ENCODE data around the gene PLSCR5. TPM values are rescaled to one million over a fixed set of nuclear protein-coding genes. Genes with fewer than 3 reads are reported as not detected.

PLSCR5 gene
- total RNA-seq, 1 experiment from 2014 or later: not detected

DNA sequence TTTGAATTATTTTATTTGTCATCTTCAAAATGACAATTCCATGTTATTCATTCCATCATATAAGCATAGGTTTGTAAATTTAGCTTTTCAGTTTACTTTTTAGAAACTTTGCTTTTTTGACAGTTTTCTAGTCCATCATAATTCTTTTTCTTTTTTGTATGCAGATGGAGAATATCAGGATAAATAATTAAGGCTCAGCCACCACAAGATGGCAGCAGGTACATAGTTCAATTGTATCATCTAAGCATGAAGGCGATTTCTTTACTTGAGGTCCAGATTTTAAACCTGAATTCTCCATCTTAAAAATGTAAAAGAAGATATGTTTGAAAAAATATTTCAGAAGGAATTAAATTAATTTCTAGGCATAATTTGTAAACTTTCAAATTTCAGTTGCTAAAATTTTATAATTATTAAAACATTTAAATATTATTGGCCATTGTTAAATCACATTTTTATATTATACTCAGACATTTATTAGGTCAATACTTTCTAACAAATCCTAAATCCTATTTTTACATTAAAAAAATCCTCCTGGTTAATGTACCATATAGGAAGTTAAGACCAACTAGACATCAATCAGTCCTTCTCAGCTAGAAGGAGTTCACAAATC, 15.1 kb downstream of the PLSCR5 start:
- peak; percentile 58 for DNase-seq (ENCODE audit: low read depth)

DNA sequence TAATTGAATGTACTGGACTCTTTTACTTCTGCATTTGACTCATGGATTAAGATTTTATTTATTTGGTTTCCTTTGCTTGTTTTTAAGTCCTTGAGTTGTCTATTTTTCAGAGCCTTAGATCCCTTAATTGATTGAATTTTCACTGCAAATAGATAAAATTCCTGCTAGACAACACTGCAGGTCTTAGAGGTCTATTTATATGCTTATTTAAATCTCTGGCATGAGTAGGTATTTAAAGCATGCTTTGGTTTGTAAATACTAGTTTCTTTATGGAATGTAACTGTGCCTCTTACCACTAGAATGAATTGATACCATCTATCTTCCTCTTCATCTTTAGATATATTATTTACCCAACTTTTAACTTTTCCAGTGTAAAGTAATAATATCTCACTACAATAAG, 20.0 kb downstream of the PLSCR5 start:
- no peak for DNase-seq (ENCODE audit: low read depth)

DNA sequence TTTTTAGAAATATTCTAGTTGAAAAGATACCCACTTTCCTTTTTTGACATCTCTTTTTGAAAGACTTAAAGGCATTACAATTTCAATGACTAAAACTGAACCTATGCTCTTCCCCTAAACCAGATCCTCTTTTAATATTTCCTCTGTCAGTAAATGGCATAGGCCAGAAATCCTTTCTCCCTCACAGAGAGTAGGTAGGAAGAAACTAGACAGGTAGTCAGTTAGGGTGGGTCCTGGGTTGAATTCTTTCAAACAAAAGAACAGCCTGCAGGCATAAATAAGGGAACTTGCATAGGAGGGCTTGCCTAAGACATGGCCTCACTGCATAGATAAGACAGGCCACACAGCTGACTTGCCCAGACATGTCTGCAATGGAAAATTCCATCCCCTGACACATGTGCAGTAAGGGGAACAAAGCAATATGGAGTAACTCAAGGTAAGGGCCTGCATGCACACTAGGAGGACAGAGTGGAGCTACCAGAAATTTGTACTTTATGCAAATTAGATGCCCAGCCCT, 23.1 kb downstream of the PLSCR5 start:
- no peak for DNase-seq (ENCODE audit: low read depth)

DNA sequence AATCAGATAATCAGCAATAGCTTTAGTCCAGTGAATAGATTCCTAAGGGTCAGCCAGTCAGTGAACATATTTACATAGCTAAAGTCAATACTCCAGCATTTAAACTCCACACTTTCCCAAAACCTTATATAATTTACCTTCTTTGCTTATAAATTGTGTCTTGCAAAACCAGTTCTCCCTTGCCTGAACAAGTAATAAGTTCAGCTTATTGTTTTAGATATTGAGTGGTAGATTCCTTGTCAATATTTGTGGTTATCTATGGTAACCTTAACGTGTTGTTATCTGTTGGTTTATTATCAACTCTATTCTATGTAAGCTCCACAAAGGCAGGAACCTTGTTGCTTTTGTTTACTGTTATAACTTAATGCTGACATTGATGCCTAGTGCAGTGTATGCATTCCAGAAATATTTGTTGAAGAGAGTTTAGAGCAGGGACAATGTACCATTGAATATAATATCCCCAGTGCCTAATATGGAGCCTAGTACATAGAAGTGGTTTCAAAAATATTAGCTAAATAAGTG, 24.0 kb downstream of the PLSCR5 start:
- no peak for DNase-seq (ENCODE audit: low read depth)

DNA sequence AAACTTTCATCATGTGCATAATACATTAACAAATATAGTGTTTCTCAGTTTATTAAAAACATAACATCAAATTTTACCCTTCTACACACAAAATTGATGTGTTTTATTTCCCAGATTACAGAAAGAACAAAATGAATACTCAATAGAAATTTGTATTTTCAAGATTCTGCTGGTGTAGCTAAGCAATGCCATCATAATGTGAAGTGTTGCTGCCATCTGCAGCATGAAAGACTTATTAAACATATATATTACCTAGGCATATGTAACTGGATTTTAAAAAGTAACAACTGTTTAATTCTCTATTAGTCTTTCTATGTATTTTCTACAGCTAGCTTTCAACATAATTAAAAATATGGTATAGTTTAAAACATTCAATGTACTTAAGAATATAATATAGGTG, 27.5 kb downstream of the PLSCR5 start:
- DNase-seq (ENCODE audit: low read depth): peak; percentile 34

DNA sequence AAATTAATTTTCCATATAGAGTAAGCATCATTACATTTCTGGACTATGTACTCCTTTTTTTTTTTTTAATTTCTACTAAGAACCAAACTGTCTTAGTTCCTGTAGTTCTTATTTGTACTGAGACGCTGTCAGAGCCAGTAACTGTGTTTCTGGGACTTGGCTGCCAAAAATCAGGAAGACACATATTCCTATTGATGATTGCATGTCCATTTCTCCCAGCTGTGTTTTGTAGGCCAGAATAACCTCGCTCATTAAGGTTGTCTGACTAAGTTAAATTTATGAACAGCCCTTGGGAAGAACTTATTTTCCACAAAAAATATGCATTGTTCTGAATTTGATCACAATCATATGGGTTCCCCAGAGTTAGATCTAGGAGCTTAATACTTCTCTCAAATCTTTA, 29.5 kb downstream of the PLSCR5 start:
- no peak for DNase-seq (ENCODE audit: low read depth)

DNA sequence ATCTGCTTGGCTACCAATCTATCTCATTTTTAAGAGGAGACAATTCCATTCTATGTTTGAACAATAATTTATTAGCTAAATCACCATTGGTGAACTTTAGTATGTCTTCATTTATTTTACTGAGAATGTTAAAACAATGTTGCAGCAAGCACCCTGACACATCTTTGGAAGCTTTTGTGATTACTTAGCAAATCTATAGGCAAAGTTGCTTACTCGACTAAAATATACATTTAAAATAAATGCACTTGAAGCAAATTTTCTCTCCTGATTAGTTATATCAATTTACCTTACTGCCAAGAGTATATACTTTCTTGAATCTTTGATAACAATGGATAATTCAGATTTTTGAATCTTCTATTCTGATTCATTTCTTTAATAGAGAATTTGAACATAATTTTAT, 31.0 kb downstream of the PLSCR5 start:
- no peak for DNase-seq (ENCODE audit: low read depth)

DNA sequence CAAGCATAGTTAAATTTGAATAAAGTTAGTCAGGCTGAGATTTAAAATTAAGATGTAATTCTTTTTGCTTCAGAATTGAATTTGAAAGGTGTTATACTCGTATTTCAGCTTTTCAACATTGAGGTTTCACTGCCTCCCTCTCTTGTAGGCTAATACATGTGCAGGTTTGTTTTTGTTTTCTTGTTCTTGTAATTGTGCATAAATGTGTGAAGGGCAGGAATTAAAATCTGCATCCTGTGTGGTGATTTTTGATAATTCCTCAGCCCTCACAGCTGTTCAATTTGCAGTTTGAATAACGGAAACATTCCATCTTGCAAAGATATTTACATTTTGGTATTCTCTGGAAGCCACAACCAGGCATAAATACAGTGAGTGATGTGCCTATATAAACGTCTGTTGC, 35.8 kb downstream of the PLSCR5 start:
- DNase-seq (ENCODE audit: low read depth): no peak

DNA sequence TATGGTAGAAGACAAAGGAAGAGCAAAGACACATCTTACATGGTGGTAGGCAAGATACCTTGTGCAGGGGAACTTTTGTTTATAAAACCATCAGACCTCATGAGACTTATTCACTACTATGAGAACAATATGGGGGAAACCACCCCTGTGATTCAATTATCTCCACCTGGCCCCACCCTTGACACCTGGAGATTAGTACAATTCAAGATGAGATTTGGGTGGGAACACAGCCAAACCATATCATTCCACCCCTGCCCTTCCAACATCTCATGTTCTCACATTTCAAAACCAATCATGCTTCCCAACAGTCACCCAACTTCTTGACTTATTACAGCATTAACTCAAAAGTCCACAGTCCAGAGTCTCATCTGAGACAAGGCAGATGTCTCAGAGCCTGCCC, 39.0 kb downstream of the PLSCR5 start:
- DNase-seq (ENCODE audit: low read depth): no peak

DNA sequence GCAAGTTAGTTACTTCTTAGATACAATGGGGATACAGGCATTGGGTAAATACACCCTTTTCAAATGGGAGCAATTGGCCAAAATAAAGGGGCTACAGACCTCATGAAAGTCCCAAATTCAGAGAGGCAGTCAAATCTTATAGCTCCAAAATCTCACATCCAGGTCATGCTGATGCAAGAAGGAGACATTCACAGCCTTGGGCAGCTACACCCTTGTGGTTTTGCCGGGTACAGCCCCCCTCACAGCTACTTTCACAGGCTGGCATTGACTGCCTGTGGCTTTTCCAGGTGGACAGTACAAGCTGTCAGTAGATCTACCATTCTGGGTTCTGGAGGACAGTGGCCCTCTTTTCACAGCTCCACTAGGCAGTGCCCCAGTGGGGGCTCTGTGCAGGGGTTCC, 43.3 kb downstream of the PLSCR5 start:
- no peak for DNase-seq (ENCODE audit: low read depth)

DNA sequence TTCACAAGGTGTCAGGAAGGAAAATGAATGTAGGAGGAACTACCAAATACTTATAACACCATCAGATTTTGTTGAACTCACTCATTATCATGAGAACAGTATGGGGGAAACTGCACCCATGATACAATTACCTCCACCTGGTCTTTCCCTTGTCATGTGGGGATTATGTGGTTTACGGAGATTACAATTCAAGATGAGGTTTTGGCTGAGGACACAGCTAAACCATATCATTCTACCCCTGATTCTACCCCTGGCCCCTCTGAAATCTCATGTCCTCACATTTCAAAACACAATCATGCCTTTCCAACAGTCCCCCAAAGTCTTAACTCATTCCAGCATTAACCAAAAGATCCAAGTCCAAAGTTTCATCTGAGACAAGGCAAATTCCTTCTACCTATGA, 43.7 kb downstream of the PLSCR5 start:
- no peak for DNase-seq (ENCODE audit: low read depth)

DNA sequence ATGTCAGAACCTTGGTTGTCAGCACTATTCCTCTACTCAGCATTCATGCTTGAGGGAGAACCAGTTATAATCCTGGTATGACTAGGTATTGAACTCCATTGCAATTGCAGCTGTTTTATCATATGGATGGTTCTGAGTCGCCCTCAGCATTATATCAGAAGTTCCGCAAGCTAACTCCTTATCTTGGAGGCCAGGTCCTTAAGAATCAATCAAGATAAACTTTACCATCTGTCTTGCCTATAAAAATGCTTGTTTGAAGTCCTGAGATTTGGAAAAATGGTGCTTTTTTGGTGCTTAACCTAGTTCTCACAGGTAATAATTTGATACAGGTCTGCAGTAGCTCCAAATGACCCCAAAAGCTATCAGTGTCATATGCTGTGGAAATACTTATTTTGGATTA, 44.5 kb downstream of the PLSCR5 start:
- DNase-seq (ENCODE audit: low read depth): no peak

DNA sequence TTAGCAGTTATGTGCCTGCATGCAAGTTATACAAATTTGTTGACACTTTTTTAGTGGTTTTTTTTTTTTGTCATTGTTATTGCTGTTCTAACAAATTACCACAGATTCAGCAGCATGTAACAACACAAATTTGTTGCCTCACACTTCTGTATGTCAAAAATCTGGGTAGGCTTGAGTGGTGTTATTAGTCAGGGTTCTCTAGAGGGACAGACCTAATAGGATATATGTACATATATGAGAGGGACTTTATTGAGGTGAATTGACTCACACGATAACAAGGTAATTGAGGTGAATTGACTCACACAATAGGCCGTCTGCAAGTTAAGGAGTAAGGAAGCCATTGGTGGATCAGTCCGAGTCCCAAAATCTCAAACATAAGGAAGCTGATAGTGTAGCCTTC, 45.8 kb downstream of the PLSCR5 start:
- DNase-seq (ENCODE audit: low read depth): no peak

DNA sequence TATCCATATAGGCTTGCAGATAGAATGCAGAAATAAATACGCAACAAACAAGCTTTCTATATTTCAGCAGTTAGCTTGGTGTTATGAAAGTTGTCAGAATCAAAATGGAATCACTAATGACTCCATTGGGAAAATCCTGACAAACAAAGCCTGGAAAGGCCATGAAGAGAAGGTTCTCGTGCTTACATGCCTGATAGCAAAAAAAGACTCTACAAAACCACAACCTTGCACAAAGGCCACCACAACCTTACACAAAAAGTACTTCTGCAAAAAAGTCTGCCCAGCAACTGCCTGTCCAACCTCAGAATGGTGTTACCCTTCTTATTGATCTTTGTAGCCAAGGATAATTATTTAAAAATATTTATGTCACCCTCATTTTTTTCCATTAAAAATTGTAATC, 46.4 kb downstream of the PLSCR5 start:
- DNase-seq (ENCODE audit: low read depth): no peak

DNA sequence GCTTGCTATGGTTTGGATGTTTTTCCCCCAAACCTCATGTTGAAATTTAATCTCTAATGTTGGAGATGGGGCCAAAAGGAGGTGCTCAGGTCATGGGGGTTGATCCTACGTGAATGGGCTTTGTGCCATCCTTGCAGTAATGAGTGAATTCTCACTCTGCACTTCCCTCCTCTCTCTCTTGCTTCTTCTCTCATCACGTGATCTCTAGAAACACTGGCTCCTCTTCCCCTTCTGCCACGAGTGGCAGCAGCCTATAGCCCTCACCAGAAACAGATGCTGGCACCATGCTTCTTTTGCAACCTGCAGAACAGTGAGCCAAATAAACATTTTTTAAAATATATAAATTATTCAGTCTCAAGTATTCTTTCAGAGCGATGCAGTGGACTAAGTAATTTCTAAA, 47.4 kb downstream of the PLSCR5 start:
- no peak for DNase-seq (ENCODE audit: low read depth)

DNA sequence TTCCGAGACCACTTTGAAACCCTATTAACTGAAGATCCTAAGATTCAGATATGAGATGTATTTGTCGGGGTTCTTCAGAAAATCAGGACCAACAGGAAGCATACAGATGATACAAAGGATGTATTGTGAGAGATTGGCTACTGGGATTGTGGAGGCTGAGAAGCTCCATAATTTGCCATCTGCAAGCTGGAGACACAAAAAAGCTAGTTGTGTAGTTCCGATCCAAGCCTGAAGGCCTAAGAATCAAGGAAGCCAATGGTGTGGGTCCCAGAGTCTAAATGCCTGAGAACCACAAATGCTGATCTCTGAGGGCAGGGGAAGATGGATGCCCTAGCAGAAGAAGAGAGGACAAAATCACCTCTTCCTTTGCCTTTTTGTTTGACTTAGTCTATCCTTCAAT, 49.8 kb downstream of the PLSCR5 start:
- DNase-seq (ENCODE audit: low read depth): no peak

DNA sequence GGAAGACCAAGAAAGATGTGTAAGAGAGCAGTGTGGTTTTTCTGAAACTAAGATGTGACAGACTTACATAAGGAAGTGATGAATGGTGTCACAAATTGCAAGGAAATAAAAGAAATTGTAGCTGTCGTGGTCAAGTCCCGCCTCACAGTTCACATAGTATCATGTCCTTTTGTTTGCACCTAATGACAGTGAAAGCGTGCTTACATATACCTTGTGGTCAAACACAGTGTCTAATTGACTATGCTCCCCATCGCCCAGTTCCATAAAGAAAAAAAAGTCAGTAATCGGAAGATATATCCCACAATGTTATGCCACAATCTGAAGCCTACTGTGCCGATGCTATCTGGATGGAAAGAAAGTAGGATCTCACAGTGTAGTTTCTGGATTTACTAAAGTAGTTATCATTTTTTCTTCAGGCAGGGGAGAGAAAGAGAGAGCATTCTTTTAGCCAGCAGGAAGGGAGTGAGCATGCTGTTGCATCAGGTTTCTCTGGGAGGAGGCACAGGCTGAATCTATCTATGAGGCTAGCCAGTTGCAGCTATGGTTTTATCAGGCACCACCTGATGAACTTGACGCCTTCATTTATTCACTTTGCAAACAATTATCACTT, 50.9 kb downstream of the PLSCR5 start:
- DNase-seq (ENCODE audit: low read depth): no peak

DNA sequence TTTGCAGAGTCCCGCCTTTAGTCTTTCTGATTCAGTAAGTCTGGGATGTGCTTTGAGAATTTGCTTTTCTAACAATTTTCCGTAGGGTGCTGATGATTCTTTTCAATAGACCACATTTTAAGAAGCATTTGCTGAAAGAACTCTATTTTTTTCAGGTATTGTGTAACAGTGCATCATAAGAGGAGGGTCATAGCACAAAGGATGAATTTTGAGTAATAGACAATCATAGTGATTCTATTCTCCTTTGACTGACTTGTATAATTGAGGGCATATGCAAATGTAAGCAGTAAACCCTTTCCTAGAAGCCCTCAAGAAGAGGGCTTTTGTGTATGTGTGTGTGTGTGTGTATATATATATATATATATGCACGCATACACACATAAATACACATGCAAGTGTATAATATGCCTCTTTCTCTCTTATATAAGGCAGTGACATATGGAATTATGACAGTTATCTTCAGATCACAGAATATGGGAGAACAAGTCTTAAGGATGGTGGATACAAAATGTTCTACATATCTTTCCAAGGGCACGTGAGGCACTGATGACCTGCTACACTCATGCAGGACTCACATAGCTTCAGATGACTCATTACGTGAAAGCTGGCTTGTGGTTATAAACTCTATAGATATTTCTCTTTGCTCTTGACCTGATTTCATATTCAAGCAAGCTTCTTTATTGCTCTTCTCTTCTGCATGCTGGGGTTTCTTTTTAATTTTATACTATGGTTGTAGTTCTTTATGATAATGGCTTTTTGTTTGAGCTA, 54.2 kb downstream of the PLSCR5 start:
- peak; percentile 92 for DNase-seq (ENCODE audit: low read depth)

DNA sequence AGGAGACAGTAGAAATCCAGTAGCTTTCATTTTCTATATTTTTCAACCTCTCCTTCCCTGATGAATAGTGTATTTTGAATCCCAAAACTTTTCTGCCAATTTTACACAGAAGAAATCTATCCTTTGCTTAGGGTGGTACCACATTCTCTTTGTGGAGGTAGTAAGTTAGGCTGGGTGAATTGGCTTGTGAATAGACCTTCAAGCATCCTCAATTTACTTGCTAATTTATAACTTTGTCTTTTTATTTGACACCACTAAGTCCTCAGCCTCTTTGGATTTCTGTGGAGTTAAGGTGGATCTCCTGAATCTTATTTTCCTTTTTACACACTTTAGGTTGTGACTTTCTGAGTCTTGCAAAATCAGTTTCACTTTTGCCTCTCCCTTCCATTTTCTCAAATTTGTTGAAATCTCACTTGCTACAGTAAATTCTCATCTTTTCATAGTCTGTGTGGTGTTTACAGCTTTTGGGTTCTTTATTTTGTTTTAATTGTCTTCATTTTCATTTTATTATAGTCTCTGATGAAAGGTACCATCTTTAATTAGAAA, 55.0 kb downstream of the PLSCR5 start:
- no peak for DNase-seq (ENCODE audit: low read depth)

DNA sequence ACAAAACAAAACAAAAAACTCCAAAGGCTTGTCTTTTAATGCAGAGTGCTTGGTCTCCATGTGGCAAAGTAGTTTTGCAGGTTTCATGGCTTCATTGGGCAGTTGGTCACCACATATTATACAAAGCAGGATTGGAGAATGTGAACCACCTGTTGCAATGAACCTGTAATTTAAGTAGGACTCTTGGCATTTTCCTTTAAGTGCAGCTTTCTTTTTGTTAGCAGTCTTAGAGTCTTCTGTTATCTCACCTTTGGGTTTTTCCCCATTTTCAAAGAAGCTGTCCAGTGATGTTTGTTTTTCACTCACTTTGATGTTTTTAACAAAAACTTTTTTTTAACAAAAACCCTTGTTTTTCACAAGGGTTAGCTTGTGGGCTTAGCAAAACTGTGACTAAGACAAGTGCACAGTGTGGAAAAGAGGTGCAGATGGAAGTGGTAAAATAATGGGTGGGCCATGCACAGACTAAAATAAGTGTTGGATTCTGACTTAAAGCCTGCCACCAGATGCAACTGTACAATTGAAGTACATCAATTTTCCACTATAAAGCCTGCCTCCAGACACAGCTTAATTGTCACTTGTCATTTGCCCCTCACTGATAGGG, 57.8 kb downstream of the PLSCR5 start:
- DNase-seq (ENCODE audit: low read depth): no peak

DNA sequence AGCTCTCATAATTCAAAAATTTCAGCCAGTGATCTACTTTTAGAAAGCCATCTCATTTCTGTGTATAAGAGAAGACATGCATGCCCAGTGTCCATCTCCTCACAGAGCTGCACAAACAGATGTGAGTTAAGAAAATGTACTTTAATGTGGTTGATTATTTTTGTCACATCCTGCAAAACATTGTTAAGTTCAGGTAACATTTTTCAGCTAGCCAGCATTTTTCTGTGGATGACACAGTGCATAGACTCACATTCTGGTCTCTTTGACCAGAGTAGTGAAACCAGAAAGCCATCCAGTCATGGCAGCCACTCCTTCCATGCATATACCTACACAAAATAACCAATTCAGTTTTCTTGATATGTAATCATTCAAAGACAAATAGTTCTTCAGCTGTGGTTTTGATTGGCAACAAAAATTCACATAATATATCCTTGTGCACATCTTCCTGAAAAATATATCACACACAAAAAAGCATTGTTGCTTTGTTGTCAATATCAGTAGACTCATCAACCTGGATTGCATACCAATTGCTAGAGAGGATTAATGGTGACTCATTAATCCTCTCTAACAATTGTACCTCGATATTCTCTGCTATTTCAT, 58.7 kb downstream of the PLSCR5 start:
- DNase-seq (ENCODE audit: low read depth): no peak

Data from HT1080 (cell line).